Panc1 (cell line): ENCODE data around the gene ANG.

ENCODE experiments used
- CTCF ChIP-seq: fragments of 450-650 bp; IDR thresholded peaks from 2 replicates; pipeline ENCODE4 v1.5.1; 2017; ENCODE audit warnings: mild to moderate bottlenecking
- SIN3A ChIP-seq: IDR thresholded peaks from 2 replicates; pipeline ENCODE4 v1.6.1; 2012; ENCODE audit warnings: low read depth, mild to moderate bottlenecking, low read length, moderate library complexity, borderline replicate concordance; ENCODE audit not compliant: insufficient read depth

- no peak for TF ChIP-seq CTCF
- TF ChIP-seq SIN3A: no peak
Measured at GRCh38 chr14:20684662-20685456, 3.7 kb upstream of the ANG start.
